Smooth muscle cell (in vitro differentiated cells): ENCODE measurements around the gene KDM5C. TPM values are rescaled to one million over a fixed set of nuclear protein-coding genes. Genes with fewer than 3 reads are reported as not detected.

Experiments
- DNase-seq: peaks from one replicate; lab custom pipeline; 2025; ENCODE audit not compliant: unreplicated experiment; lab: John Stamatoyannopoulos, UW
- H2AFZ ChIP-seq: fragments of 200-600 bp; sonication (generic); 2 replicates; pipeline ENCODE4 v1.6.0; 2016; ENCODE audit warnings: antibody characterized with exemption, low read depth, mild to moderate bottlenecking
- H3F3A ChIP-seq: fragments of 200-600 bp; sonication (generic); 2 replicates; pipeline ENCODE4 v1.6.0; 2017; ENCODE audit warnings: antibody characterized with exemption, low read depth
- H3K27ac ChIP-seq: fragments of 200-600 bp; sonication (generic); 2 replicates; pipeline ENCODE4 v1.5.1; 2016; ENCODE audit warnings: low read depth, mild to moderate bottlenecking
- H3K27me3 ChIP-seq: fragments of 200-600 bp; sonication (generic); 2 replicates; pipeline ENCODE4 v1.6.1; 2016; ENCODE audit warnings: low read depth, mild to moderate bottlenecking
- H3K36me3 ChIP-seq: fragments of 200-600 bp; sonication (generic); 2 replicates; pipeline ENCODE4 v1.5.1; 2016; ENCODE audit warnings: low read depth
- H3K4me1 ChIP-seq: fragments of 200-600 bp; sonication (generic); 2 replicates; pipeline ENCODE4 v1.5.1; 2016; ENCODE audit warnings: low read depth
- H3K4me2 ChIP-seq: fragments of 200-600 bp; sonication (generic); 2 replicates; pipeline ENCODE4 v1.6.0; 2016; ENCODE audit warnings: mild to moderate bottlenecking
- H3K4me3 ChIP-seq: fragments of 200-600 bp; sonication (generic); 2 replicates; pipeline ENCODE4 v1.5.1; 2016; ENCODE audit warnings: mild to moderate bottlenecking
- H3K79me2 ChIP-seq: fragments of 200-600 bp; sonication (generic); 2 replicates; pipeline ENCODE4 v1.6.0; 2016; ENCODE audit warnings: low read depth, mild to moderate bottlenecking
- H3K9ac ChIP-seq: fragments of 200-600 bp; sonication (generic); 2 replicates; pipeline ENCODE4 v1.6.0; 2016; ENCODE audit warnings: low read depth
- H3K9me3 ChIP-seq: fragments of 200-600 bp; sonication (generic); replicated peaks from 2 replicates; pipeline ENCODE4 v1.5.1; 2016; ENCODE audit warnings: low read depth
- H4K20me1 ChIP-seq: fragments of 200-600 bp; sonication (generic); 2 replicates; pipeline ENCODE4 v1.6.0; 2016; ENCODE audit warnings: low read depth
- WGBS: methylation state at CpG from one replicate; pipeline ENCODE4 v1.1.7; 2016; ENCODE audit warnings: low lambda C conversion rate; 5-methylcytosine and 5-hydroxymethylcytosine counted together
- polyA plus RNA-seq: library from polyadenylated mRNA; unstranded; fragments of >200 nt; fragmentation: Nextera tagmentation; extraction: Ambion mirVana; gene quantifications from 2 replicates; pipeline ENCODE4 v1.2.1, GENCODE V29; 2016
- total RNA-seq: library from RNA; depleted of rRNA; stranded (reverse); fragments of >200 nt; gene quantifications from 2 replicates; pipeline ENCODE4 v1.2.3, GENCODE V29; 2014
- TF ChIP-seq, protein P1 (sequence below): fragments of 200-600 bp; sonication (generic); IDR thresholded peaks from 2 replicates; pipeline ENCODE4 v1.5.1; 2017; ENCODE audit warnings: borderline replicate concordance, mild to moderate bottlenecking, antibody characterized with exemption; ENCODE audit not compliant: insufficient read depth, poor library complexity, severe bottlenecking

Gene KDM5C
- total and polyA plus RNA-seq, 2 experiments from 2014 or later, result 80.2 to 191 TPM

DNA sequence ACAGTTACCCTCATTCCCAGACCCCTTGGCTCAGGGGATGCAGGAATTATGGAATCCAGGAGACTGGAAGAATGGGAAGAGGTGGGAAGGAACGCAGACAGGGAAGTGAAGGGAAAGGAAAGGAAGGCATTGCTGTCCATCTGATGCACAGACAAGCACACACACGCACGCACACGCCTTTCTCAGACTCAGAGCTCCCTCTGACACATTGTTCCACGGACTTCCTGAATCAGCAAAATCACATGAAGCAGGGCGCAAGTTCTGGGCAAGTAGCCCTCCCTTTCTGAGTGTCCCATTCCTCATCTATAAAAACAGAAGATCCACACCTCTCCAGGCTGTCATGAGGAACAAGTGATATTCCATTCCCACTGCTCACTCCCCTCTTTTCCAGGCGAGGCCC is 43.2 kb upstream of the KDM5C start:
- Histone ChIP-seq H3K36me3 (no peaks in the 10 kb centered on the region), H3K4me1 (no peaks in the 10 kb centered on the region), H4K20me1 (no peaks in the 10 kb centered on the region), H3K79me2 (no peaks in the 10 kb centered on the region), H3F3A (no peaks in the 10 kb centered on the region), H3K9ac (no peak overlapping the region), H3K4me2 (no peak overlapping the region), H3K27me3 (no peaks in the 10 kb centered on the region), H2AFZ (no peak overlapping the region), H3K4me3 (no peak overlapping the region), H3K9me3 (no peaks in the 10 kb centered on the region), H3K27ac (no peak overlapping the region)
- no peak for DNase-seq
- 70% methylated on average over 7 of the region's 7 CpGs for WGBS
- TF ChIP-seq, protein P1, sequence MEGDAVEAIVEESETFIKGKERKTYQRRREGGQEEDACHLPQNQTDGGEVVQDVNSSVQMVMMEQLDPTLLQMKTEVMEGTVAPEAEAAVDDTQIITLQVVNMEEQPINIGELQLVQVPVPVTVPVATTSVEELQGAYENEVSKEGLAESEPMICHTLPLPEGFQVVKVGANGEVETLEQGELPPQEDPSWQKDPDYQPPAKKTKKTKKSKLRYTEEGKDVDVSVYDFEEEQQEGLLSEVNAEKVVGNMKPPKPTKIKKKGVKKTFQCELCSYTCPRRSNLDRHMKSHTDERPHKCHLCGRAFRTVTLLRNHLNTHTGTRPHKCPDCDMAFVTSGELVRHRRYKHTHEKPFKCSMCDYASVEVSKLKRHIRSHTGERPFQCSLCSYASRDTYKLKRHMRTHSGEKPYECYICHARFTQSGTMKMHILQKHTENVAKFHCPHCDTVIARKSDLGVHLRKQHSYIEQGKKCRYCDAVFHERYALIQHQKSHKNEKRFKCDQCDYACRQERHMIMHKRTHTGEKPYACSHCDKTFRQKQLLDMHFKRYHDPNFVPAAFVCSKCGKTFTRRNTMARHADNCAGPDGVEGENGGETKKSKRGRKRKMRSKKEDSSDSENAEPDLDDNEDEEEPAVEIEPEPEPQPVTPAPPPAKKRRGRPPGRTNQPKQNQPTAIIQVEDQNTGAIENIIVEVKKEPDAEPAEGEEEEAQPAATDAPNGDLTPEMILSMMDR, result no peak

DNA sequence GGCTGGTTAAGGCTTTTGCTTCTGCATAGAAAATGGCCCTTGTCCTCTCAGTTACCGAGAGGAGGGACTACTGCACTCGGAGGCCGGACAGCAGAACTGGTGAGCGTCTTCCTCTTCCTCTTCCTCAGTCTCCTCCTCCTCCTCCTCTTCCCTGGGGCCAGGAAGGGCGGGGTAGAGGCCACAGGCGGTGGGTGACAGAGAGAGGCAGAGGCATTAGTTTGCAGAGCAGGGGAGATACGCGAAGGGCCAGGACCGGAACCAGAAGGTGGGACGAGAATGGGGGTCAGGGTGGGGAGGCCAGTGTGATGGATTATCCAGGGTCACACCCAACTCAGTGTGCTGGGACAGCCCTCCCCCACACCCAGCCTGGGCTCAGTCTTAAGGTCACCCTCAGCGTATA is 41.9 kb upstream of the KDM5C start:
- no peak for DNase-seq
- Histone ChIP-seq H3K4me3 (no peak overlapping the region), H3K27me3 (no peaks in the 10 kb centered on the region), H3F3A (no peaks in the 10 kb centered on the region), H3K27ac (no peak overlapping the region), H3K4me2 (no peak overlapping the region), H3K79me2 (no peaks in the 10 kb centered on the region), H3K4me1 (no peaks in the 10 kb centered on the region), H3K36me3 (no peaks in the 10 kb centered on the region), H4K20me1 (no peaks in the 10 kb centered on the region), H3K9ac (no peak overlapping the region), H3K9me3 (no peaks in the 10 kb centered on the region), H2AFZ (no peak overlapping the region)
- TF ChIP-seq, protein P1, result no peak
- 83% methylated on average over 7 of the region's 11 CpGs for WGBS

DNA sequence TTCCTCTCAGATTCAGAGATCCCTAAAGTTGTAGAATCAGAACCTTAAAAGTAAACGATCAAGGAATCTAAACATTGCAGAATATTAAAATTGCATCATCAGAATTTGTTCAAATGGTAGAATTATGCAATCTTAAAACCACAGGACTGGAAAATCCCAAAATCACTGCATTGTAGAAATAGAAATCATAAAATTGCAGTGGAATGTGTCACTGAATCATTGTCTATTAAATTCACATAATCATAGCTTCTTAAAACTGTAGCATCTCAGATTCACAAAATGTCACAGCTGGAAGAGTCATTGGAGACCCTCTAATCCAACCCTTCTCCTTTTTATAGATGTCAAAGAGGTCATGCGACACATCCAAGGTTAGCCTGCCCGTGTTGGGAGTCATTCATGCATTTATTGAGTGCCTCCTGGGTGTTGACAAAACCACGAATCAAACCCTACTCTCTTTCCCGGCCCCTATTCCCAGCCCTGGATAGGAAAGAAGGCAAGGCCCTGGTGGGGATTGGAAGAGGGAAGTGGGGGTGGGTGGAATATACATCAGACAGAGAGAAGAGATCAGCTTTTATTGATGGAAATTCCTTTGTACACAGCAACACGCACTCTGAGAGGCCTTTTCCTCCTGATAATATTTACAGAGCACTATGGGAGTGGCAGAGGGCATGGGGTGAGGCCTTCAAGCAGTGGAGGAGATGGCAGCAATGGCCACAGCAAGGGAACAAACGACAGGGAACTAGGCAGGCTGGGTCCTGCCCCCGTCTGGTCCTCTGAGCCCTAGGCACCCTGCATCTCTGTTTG is 41.0 kb upstream of the KDM5C start:
- no peak overlapping the region for H3K9ac ChIP-seq
- no peaks in the 10 kb centered on the region for H4K20me1 ChIP-seq
- H3K27me3 ChIP-seq, result no peaks in the 10 kb centered on the region
- H3K9me3 ChIP-seq, result no peaks in the 10 kb centered on the region
- H3K4me3 ChIP-seq, result no peak overlapping the region
- 63% methylated on average over 8 of the region's 8 CpGs for WGBS
- H3K4me1 ChIP-seq, result no peaks in the 10 kb centered on the region
- TF ChIP-seq, protein P1, result no peak
- H3K27ac ChIP-seq, result no peak overlapping the region
- no peak for DNase-seq
- H3K4me2 ChIP-seq, result no peak overlapping the region
- H3K79me2 ChIP-seq, result no peaks in the 10 kb centered on the region
- H2AFZ ChIP-seq, result no peak overlapping the region
- H3K36me3 ChIP-seq, result no peaks in the 10 kb centered on the region
- no peaks in the 10 kb centered on the region for H3F3A ChIP-seq

DNA sequence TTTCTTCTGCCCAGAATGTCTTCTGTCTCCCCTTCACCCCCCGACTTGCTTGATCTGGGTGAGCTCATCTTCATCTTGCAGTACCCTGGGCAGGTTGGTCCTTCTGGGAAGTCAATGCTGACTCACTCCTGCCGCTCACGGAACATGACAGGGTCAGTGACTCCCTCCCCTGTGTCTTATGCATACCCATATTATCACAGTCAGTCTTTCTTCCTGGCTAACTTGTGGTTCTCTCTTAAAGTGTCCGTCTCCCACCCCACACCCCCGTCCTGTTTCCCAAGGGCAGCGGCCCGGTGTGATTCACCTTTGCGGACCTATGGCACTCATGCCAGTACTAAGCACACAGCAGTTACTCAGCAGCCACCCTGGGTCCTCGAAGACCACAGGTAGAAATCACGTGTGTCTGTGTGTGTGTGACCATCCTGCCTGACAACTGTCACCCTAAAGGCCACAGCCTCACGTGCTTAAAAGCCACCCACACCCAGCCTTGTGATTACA is 38.6 kb upstream of the KDM5C start:
- TF ChIP-seq, protein P1, result no peak
- Histone ChIP-seq H3K36me3 (no peaks in the 10 kb centered on the region), H3K9ac (no peak overlapping the region), H3K4me2 (no peak overlapping the region), H3F3A (no peaks in the 10 kb centered on the region), H3K79me2 (no peaks in the 10 kb centered on the region), H3K4me1 (no peaks in the 10 kb centered on the region), H3K9me3 (no peaks in the 10 kb centered on the region), H2AFZ (no peak overlapping the region), H4K20me1 (no peaks in the 10 kb centered on the region), H3K27me3 (no peaks in the 10 kb centered on the region), H3K27ac (no peak overlapping the region), H3K4me3 (no peak overlapping the region)
- 52% methylated on average over 11 of the region's 11 CpGs for WGBS
- DNase-seq, result no peak
